Liver (tissue), 9 donors: ENCODE data around the gene MICAL2. TPM values are rescaled to one million over a fixed set of nuclear protein-coding genes. Genes with fewer than 3 reads are reported as not detected.

ENCODE experiments used
- DNase-seq: peaks from one replicate; pipeline ENCODE4 v3.0.0-alpha.2; 2017; ENCODE audit warnings: low spot score
- H3K27ac ChIP-seq, 2 donors: one replicate each; pipeline ENCODE4 v1.7.0; 2013; ENCODE audit warnings: inconsistent platforms in 2 of 2, low read length in 2 of 2, control low read depth in 1 of 2, low read depth in 1 of 2, mild to moderate bottlenecking in 1 of 2
- H3K27me3 ChIP-seq, 4 donors: one replicate each; pipeline versions ENCODE4 v1.6.1 to v1.7.0; 2013; ENCODE audit warnings: low read length in 3 of 4, inconsistent platforms in 1 of 4, mild to moderate bottlenecking in 1 of 4, moderate library complexity in 1 of 4; ENCODE audit not compliant: control insufficient read depth in 4 of 4, insufficient read depth in 4 of 4
- H3K36me3 ChIP-seq, 4 donors: one replicate each; pipeline versions ENCODE4 v1.6.1 to v1.7.0; 2013; ENCODE audit warnings: low read length in 3 of 4, mild to moderate bottlenecking in 3 of 4, low read depth in 1 of 4, moderate library complexity in 1 of 4; ENCODE audit not compliant: control insufficient read depth in 4 of 4, insufficient read depth in 3 of 4
- H3K4me1 ChIP-seq, 4 donors: one replicate each; pipeline versions ENCODE4 v1.6.1 to v1.7.0; 2013; ENCODE audit warnings: low read length in 3 of 4, mild to moderate bottlenecking in 3 of 4, moderate library complexity in 1 of 4; ENCODE audit not compliant: control insufficient read depth in 4 of 4, insufficient read depth in 4 of 4
- H3K4me3 ChIP-seq, 3 donors: one replicate each; pipeline versions ENCODE4 v1.6.1 to v1.7.0; 2013; ENCODE audit warnings: low read length in 3 of 3, control low read depth in 1 of 3, low read depth in 1 of 3, mild to moderate bottlenecking in 1 of 3
- H3K9ac ChIP-seq, 2 donors: one replicate each; pipeline ENCODE4 v1.7.0; 2013; ENCODE audit warnings: low read length in 2 of 2, mild to moderate bottlenecking in 2 of 2, moderate library complexity in 2 of 2, control low read depth in 1 of 2, low read depth in 1 of 2
- H3K9me3 ChIP-seq, 4 donors: one replicate each; pipeline versions ENCODE4 v1.6.1 to v1.7.0; 2013; ENCODE audit warnings: low read length in 3 of 4; ENCODE audit not compliant: control insufficient read depth in 4 of 4
- EGR1 ChIP-seq, 2 donors: IDR thresholded peaks; 2 replicates each; pipeline ENCODE4 v1.6.1; 2016 to 2018; ENCODE audit warnings: antibody characterized with exemption in 2 of 2, low read depth in 2 of 2
- FOXA2 ChIP-seq: IDR thresholded peaks from 2 replicates; pipeline ENCODE4 v1.6.1; 2016; ENCODE audit warnings: antibody characterized with exemption
- GABPA ChIP-seq, 2 donors: IDR thresholded peaks in 1 of 2; conservative IDR thresholded peaks in 1 of 2; 2 replicates each; pipeline ENCODE4 v1.6.1; 2016; ENCODE audit warnings: antibody characterized with exemption in 2 of 2, mild to moderate bottlenecking in 1 of 2, moderate library complexity in 1 of 2
- HNF4A ChIP-seq, 2 donors: conservative IDR thresholded peaks; 2 replicates each; pipeline ENCODE4 v1.6.1; 2016; ENCODE audit warnings: antibody characterized with exemption in 2 of 2, mild to moderate bottlenecking in 2 of 2
- JUND ChIP-seq, 2 donors: IDR thresholded peaks; 2 replicates each; pipeline ENCODE4 v1.6.1; 2016; ENCODE audit warnings: antibody characterized with exemption in 2 of 2
- NR2F2 ChIP-seq: IDR thresholded peaks from 2 replicates; pipeline ENCODE4 v1.6.1; 2016; ENCODE audit warnings: antibody characterized with exemption
- RAD21 ChIP-seq, 2 donors: IDR thresholded peaks; 2 replicates each; pipeline ENCODE4 v1.6.1; 2016; ENCODE audit warnings: antibody characterized with exemption in 2 of 2, mild to moderate bottlenecking in 2 of 2
- RXRA ChIP-seq, 2 donors: IDR thresholded peaks; 2 replicates each; pipeline ENCODE4 v1.6.1; 2017 to 2018; ENCODE audit warnings: antibody characterized with exemption in 2 of 2, mild to moderate bottlenecking in 1 of 2
- SP1 ChIP-seq: IDR thresholded peaks from 2 replicates; pipeline ENCODE4 v1.6.1; 2018; ENCODE audit warnings: antibody characterized with exemption, mild to moderate bottlenecking
- TAF1 ChIP-seq: conservative IDR thresholded peaks from 2 replicates; pipeline ENCODE4 v1.6.1; 2016; ENCODE audit warnings: antibody characterized with exemption, mild to moderate bottlenecking
- YY1 ChIP-seq: IDR thresholded peaks from 2 replicates; pipeline ENCODE4 v1.6.1; 2016; ENCODE audit warnings: antibody characterized with exemption, mild to moderate bottlenecking
- WGBS: extraction: QIAGEN DNeasy Blood & Tissue Kit; methylation state at CpG from one replicate; pipeline ENCODE4 v1.1.7; 2013; 5-methylcytosine and 5-hydroxymethylcytosine counted together
- polyA plus RNA-seq, 2 donors: library from polyadenylated mRNA; stranded (reverse) in 1 of 2; unstranded in 1 of 2; fragments of 200-250 nt in 1 of 2; fragments of >200 nt in 1 of 2; fragmentation: Nextera tagmentation in 1 of 2; extraction: Ambion mirVana in 1 of 2; gene quantifications; one replicate each; pipeline versions ENCODE4 v1.2.1 to v1.2.3, GENCODE V29; 2013 to 2015
- total RNA-seq, 2 donors: library from RNA; depleted of rRNA; stranded (reverse); fragments of >200 nt; gene quantifications; one replicate each; pipeline ENCODE4 v1.2.3, GENCODE V29; 2014
- TF ChIP-seq, protein P1 (sequence below): IDR thresholded peaks from 2 replicates; pipeline ENCODE4 v1.6.1; 2016; ENCODE audit warnings: antibody characterized with exemption
- TF ChIP-seq, protein P2 (sequence below): IDR thresholded peaks from 2 replicates; pipeline ENCODE4 v1.6.1; 2016; ENCODE audit warnings: antibody characterized with exemption
- TF ChIP-seq, protein P3 (sequence below): IDR thresholded peaks from 2 replicates; pipeline ENCODE4 v1.6.1; 2016; ENCODE audit warnings: antibody characterized with exemption, mild to moderate bottlenecking
- TF ChIP-seq, protein P4 (sequence below): IDR thresholded peaks from 2 replicates; pipeline ENCODE4 v1.6.1; 2016; ENCODE audit warnings: antibody characterized with exemption
- TF ChIP-seq, protein P5 (sequence below): fragments of 150-350 bp; IDR thresholded peaks from 2 replicates; pipeline ENCODE4 v1.5.1; 2017; ENCODE audit warnings: improper control_type of control experiment, low read depth, low read length; ENCODE audit not compliant: missing input control
- donor health status: healthy.
- donor health status: healthy.
- donor health status: healthy.
- donor health status: healthy.
- donor health status: healthy.

The MICAL2 gene, protein sequence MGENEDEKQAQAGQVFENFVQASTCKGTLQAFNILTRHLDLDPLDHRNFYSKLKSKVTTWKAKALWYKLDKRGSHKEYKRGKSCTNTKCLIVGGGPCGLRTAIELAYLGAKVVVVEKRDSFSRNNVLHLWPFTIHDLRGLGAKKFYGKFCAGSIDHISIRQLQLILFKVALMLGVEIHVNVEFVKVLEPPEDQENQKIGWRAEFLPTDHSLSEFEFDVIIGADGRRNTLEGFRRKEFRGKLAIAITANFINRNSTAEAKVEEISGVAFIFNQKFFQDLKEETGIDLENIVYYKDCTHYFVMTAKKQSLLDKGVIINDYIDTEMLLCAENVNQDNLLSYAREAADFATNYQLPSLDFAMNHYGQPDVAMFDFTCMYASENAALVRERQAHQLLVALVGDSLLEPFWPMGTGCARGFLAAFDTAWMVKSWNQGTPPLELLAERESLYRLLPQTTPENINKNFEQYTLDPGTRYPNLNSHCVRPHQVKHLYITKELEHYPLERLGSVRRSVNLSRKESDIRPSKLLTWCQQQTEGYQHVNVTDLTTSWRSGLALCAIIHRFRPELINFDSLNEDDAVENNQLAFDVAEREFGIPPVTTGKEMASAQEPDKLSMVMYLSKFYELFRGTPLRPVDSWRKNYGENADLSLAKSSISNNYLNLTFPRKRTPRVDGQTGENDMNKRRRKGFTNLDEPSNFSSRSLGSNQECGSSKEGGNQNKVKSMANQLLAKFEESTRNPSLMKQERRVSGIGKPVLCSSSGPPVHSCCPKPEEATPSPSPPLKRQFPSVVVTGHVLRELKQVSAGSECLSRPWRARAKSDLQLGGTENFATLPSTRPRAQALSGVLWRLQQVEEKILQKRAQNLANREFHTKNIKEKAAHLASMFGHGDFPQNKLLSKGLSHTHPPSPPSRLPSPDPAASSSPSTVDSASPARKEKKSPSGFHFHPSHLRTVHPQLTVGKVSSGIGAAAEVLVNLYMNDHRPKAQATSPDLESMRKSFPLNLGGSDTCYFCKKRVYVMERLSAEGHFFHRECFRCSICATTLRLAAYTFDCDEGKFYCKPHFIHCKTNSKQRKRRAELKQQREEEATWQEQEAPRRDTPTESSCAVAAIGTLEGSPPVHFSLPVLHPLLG
- total RNA-seq, result 100 to 1,000 TPM in 1 of 2 donors, 10 to 100 TPM in 1; 65.6 to 113 TPM
- polyA plus RNA-seq, result 10 to 100 TPM; 17.5 to 20.3 TPM

DNA sequence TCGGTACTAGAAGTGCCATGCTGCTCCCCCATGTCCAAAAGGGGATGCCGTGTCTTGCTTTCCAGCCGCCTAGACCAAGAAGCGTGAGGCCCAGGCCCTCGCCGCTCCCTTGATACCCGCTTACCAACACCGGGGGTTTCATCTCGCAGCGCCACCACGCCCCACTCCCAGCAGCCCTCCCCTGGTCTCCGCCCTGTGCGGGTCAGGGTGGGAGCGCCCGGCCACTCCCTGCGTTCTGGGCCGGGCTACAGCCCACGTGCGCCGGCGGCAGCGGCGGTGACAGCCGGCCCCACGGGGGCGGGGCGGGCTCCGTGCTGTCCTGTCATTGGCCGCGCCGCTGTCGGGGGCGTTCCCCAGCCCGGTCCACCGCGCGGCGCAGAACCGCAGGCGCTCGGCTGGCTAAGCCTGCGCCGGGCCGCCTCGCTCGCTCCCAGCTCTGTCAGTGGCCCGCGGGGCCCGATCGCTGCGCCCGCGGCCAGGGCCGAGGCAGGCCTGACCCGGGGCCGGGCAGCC, at the start of gene MICAL2:
Gene MICAL2 (plus strand): TSS at position 390 of the 513 bp plus-strand sequence. CDS start 51,566 bp downstream, outside the sequence.
- Histone ChIP-seq H3K4me1 (peaks cover 5 to 16% (median 7%) of the 10 kb centered on the region in 4 donors), H3K27ac (peak within 1 kb of the TSS; percentile 74 to 79), H3K4me3 (peak within 1 kb of the TSS; percentile 78 to 80 (median 80)), H3K9me3 (no peaks in the 10 kb centered on the region), H3K36me3 (no peaks in the 10 kb centered on the region), H3K27me3 (no peaks in the 10 kb centered on the region), H3K9ac (peak within 1 kb of the TSS; percentile 11 to 80)
- peak; percentile 92 for DNase-seq
- TF ChIP-seq NR2F2 (no peak), RXRA (IDR thresholded peaks at IDR 0.05) (no peak), HNF4A (conservative IDR thresholded peaks at IDR 0.05) (no peak), TAF1 (no peak), JUND (IDR thresholded peaks at IDR 0.05) (no peak), GABPA (IDR thresholded peaks at IDR 0.05 in 1 of 2, conservative IDR thresholded peaks at IDR 0.05 in 1 of 2) (no peak), RAD21 (IDR thresholded peaks at IDR 0.05) (peak in 1 of 2 donors; percentile 15), FOXA2 (no peak), SP1 (peak; percentile 10), EGR1 (IDR thresholded peaks at IDR 0.05; ENCODE audit: low read depth in 2 of 2) (no peak), YY1 (no peak)
- TF ChIP-seq, protein P1, sequence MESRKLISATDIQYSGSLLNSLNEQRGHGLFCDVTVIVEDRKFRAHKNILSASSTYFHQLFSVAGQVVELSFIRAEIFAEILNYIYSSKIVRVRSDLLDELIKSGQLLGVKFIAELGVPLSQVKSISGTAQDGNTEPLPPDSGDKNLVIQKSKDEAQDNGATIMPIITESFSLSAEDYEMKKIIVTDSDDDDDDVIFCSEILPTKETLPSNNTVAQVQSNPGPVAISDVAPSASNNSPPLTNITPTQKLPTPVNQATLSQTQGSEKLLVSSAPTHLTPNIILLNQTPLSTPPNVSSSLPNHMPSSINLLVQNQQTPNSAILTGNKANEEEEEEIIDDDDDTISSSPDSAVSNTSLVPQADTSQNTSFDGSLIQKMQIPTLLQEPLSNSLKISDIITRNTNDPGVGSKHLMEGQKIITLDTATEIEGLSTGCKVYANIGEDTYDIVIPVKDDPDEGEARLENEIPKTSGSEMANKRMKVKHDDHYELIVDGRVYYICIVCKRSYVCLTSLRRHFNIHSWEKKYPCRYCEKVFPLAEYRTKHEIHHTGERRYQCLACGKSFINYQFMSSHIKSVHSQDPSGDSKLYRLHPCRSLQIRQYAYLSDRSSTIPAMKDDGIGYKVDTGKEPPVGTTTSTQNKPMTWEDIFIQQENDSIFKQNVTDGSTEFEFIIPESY, result no peak
- TF ChIP-seq, protein P2, sequence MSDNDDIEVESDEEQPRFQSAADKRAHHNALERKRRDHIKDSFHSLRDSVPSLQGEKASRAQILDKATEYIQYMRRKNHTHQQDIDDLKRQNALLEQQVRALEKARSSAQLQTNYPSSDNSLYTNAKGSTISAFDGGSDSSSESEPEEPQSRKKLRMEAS, result no peak
- TF ChIP-seq, protein P3, sequence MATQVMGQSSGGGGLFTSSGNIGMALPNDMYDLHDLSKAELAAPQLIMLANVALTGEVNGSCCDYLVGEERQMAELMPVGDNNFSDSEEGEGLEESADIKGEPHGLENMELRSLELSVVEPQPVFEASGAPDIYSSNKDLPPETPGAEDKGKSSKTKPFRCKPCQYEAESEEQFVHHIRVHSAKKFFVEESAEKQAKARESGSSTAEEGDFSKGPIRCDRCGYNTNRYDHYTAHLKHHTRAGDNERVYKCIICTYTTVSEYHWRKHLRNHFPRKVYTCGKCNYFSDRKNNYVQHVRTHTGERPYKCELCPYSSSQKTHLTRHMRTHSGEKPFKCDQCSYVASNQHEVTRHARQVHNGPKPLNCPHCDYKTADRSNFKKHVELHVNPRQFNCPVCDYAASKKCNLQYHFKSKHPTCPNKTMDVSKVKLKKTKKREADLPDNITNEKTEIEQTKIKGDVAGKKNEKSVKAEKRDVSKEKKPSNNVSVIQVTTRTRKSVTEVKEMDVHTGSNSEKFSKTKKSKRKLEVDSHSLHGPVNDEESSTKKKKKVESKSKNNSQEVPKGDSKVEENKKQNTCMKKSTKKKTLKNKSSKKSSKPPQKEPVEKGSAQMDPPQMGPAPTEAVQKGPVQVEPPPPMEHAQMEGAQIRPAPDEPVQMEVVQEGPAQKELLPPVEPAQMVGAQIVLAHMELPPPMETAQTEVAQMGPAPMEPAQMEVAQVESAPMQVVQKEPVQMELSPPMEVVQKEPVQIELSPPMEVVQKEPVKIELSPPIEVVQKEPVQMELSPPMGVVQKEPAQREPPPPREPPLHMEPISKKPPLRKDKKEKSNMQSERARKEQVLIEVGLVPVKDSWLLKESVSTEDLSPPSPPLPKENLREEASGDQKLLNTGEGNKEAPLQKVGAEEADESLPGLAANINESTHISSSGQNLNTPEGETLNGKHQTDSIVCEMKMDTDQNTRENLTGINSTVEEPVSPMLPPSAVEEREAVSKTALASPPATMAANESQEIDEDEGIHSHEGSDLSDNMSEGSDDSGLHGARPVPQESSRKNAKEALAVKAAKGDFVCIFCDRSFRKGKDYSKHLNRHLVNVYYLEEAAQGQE, result no peak
- TF ChIP-seq, protein P4, sequence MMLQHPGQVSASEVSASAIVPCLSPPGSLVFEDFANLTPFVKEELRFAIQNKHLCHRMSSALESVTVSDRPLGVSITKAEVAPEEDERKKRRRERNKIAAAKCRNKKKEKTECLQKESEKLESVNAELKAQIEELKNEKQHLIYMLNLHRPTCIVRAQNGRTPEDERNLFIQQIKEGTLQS, result no peak
- TF ChIP-seq, protein P5, sequence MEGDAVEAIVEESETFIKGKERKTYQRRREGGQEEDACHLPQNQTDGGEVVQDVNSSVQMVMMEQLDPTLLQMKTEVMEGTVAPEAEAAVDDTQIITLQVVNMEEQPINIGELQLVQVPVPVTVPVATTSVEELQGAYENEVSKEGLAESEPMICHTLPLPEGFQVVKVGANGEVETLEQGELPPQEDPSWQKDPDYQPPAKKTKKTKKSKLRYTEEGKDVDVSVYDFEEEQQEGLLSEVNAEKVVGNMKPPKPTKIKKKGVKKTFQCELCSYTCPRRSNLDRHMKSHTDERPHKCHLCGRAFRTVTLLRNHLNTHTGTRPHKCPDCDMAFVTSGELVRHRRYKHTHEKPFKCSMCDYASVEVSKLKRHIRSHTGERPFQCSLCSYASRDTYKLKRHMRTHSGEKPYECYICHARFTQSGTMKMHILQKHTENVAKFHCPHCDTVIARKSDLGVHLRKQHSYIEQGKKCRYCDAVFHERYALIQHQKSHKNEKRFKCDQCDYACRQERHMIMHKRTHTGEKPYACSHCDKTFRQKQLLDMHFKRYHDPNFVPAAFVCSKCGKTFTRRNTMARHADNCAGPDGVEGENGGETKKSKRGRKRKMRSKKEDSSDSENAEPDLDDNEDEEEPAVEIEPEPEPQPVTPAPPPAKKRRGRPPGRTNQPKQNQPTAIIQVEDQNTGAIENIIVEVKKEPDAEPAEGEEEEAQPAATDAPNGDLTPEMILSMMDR, result no peak
- 2% methylated on average over 56 of the region's 56 CpGs for WGBS
